ENCODE measurements around the gene LAS1L. TPM values are rescaled to one million over a fixed set of nuclear protein-coding genes. Genes with fewer than 3 reads are reported as not detected.
"Not testable (repeated sequence)": the region's sequence is repeated elsewhere in the genome, so short reads cannot be mapped to it uniquely, and the experiment has no call there.

The LAS1L gene
- total RNA-seq, 1 donor from 2014 or later, result 46.8 TPM

GRCh38 chrX:65528293-65528692 lies 6.3 kb downstream of the LAS1L start:
- Mint-ChIP-seq H3K36me3 (peaks cover 9% of the 10 kb centered on the region), H3K27ac (no peak overlapping the region), H3K4me3 (no peak overlapping the region), H3K27me3 (ENCODE audit: low read depth) (no peaks in the 10 kb centered on the region), H3K4me1 (peaks cover 7% of the 10 kb centered on the region), H3K9me3 (peaks cover 11% of the 10 kb centered on the region)
- no peak for DNase-seq (ENCODE audit: low spot score in 2 of 2, unreplicated experiment in 2 of 2)
- no peak for TF ChIP-seq CTCF (IDR thresholded peaks at IDR 0.05; ENCODE audit: unreplicated experiment)

GRCh38 chrX:65524139-65524538 lies 10.4 kb downstream of the LAS1L start:
- H3K4me3 Mint-ChIP-seq, result no peak overlapping the region
- no peak overlapping the region for H3K27ac Mint-ChIP-seq
- H3K9me3 Mint-ChIP-seq, result peaks cover 16% of the 10 kb centered on the region
- peaks cover 14% of the 10 kb centered on the region for H3K36me3 Mint-ChIP-seq
- H3K4me1 Mint-ChIP-seq, result no peaks in the 10 kb centered on the region
- no peak for TF ChIP-seq CTCF (IDR thresholded peaks at IDR 0.05; ENCODE audit: unreplicated experiment)
- DNase-seq (ENCODE audit: low spot score in 2 of 2, unreplicated experiment in 2 of 2), result no peak
- no peaks in the 10 kb centered on the region for H3K27me3 Mint-ChIP-seq (ENCODE audit: low read depth)

- Mint-ChIP-seq H3K36me3 (peaks cover 12% of the 10 kb centered on the region), H3K9me3 (peaks cover 16% of the 10 kb centered on the region), H3K4me3 (no peak overlapping the region), H3K27ac (no peak overlapping the region), H3K27me3 (ENCODE audit: low read depth) (no peaks in the 10 kb centered on the region), H3K4me1 (no peaks in the 10 kb centered on the region)
- no peak for TF ChIP-seq CTCF (IDR thresholded peaks at IDR 0.05; ENCODE audit: unreplicated experiment)
- DNase-seq (ENCODE audit: low spot score in 2 of 2, unreplicated experiment in 2 of 2), result no peak
Measured at GRCh38 chrX:65522739-65523372, 11.7 kb downstream of the LAS1L start.

GRCh38 chrX:65519530-65519929 lies 15.1 kb downstream of the LAS1L start:
- not testable (repeated sequence) for H3K27ac Mint-ChIP-seq; H3K4me3 Mint-ChIP-seq; H3K27me3 Mint-ChIP-seq (ENCODE audit: low read depth); H3K36me3 Mint-ChIP-seq; H3K4me1 Mint-ChIP-seq; DNase-seq (ENCODE audit: low spot score in 2 of 2, unreplicated experiment in 2 of 2)
- peaks cover 13% of the 10 kb centered on the region for H3K9me3 Mint-ChIP-seq

- DNase-seq (ENCODE audit: low spot score in 2 of 2, unreplicated experiment in 2 of 2); H3K4me3 Mint-ChIP-seq; H3K4me1 Mint-ChIP-seq; H3K27me3 Mint-ChIP-seq (ENCODE audit: low read depth); H3K36me3 Mint-ChIP-seq; H3K27ac Mint-ChIP-seq: not testable (repeated sequence)
- peaks cover 13% of the 10 kb centered on the region for H3K9me3 Mint-ChIP-seq
Measured at GRCh38 chrX:65518980-65519379, 15.6 kb downstream of the LAS1L start.

GRCh38 chrX:65517923-65518322 lies 16.7 kb downstream of the LAS1L start:
- Mint-ChIP-seq H3K27me3 (ENCODE audit: low read depth) (no peaks in the 10 kb centered on the region), H3K36me3 (peaks cover 8% of the 10 kb centered on the region), H3K9me3 (peaks cover 13% of the 10 kb centered on the region), H3K27ac (no peak overlapping the region), H3K4me3 (no peak overlapping the region), H3K4me1 (no peaks in the 10 kb centered on the region)
- TF ChIP-seq CTCF (IDR thresholded peaks at IDR 0.05; ENCODE audit: unreplicated experiment), result no peak
- no peak for DNase-seq (ENCODE audit: low spot score in 2 of 2, unreplicated experiment in 2 of 2)

- DNase-seq (ENCODE audit: low spot score in 2 of 2, unreplicated experiment in 2 of 2), result no peak
- Mint-ChIP-seq H3K27ac (no peak overlapping the region), H3K4me3 (no peak overlapping the region), H3K27me3 (ENCODE audit: low read depth) (no peaks in the 10 kb centered on the region), H3K36me3 (peaks cover 8% of the 10 kb centered on the region), H3K9me3 (peaks cover 12% of the 10 kb centered on the region), H3K4me1 (no peaks in the 10 kb centered on the region)
- TF ChIP-seq CTCF (IDR thresholded peaks at IDR 0.05; ENCODE audit: unreplicated experiment), result no peak
Measured at GRCh38 chrX:65516756-65517155, 17.8 kb downstream of the LAS1L start.

All from mesothelial cell of epicardium (in vitro differentiated cells).